ENCODE data around the gene RPTN.

Gene RPTN

DNA sequence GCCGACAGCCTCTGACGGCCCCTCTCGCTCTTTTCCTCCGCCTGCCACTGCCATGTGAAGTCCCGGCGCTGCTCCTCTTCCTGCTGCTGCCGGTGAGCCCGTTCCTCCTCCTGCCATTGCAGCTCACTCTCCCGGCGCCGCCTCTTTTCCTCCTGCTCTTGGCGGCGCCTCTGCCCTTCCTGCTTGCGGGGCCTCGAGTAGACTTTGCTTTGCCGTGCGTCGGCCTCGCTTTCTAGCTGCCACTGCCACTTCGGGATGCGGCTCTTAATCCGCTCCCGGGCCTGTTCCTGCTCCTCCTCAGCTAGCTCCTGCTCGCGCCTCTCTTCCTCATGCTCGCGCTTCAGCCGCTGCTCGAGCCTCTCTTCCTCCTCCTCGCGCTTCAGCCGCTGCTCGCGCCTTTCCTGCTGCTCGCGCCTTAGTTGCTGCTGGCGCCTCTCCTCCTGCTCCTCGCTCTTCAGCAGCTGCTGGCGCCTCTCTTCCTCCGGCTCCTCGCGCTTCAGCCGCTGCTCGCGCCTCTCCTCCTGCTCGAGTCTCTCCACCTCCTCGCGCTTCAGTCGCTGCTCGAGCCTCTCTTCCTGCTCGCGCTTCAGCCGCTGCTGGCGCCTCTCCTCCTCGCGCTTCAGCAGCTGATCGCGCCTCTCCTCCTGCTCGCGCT lies 48.0 kb downstream of the RPTN start:
- DNase-seq: no peak

DNA sequence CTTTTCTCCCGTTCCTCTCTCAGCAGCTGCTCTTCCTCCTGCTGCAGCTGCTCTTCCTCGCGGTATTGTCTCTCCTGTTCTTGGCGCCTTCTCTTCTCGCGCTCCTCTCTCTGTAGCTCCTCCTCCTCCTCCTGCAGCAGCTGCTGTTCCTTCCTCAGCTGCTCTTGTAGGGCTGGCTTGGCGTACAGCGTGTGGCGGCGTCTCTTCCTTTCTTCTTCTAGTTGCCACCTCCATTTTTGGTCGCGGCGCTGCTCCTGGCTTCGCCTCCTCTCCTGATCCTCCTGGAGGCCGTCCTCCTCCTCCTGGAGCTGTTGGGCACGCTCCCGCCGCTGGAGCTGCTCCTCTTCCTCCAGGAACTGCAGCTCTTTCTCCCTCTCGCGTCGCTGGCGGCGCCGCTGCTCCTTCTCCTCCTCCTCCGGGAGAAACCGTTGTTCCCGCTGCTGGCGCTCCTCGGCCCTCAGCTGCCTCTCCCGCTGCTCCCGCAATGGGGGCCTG lies 48.6 kb downstream of the RPTN start:
- DNase-seq: no peak

DNA sequence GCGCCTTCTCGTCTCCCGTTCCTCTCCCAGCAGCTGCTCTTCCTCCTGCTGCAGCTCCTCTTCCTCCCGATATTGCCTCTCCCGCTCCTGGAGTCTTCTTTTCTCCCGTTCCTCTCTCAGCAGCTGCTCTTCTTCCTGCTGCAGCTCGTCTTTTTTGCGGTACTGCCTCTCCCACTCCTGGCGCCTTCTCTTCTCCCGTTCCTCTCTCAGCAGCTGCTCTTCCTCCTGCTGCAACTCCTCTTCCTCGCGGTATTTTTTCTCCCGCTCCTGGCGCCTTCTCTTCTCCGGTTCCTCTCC lies 49.1 kb downstream of the RPTN start:
- no peak for DNase-seq

DNA sequence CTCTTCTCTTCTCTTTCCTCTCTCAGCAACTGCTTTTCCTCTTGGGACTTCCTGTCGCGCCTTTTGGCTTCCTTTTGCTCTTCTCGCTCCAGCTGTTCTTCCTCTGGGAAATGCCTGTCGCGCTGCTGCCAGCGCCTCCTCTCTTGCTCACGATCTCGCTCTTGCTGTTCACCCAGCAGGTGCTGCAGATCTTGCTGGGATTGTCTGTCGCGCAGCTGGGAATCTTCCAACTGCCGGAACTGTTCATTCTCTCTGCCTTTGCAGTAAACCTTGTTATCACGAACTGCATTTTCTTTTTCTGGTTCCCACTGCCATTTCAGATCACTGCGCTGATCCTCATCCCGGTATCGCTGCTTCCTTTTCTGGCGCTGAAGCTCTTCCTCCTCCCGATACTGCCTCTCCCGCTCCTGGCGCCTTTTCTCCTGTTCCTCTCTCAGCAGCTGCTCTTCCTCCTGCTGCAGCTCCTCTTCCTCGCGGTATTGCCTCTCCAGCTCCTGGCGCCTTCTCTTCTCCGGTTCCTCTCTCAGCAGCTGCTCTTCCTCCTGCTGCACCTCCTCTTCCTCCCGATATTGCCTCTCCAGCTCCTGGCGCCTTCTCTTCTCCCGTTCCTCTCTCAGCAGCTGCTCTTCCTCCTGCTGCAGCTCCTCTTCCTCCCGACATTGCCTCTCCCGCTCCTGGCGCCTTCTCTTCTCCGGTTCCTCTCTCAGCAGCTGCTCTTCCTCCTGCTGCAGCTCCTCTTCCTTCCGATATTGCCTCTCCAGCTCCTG lies 49.6 kb downstream of the RPTN start:
- no peak for DNase-seq

DNA sequence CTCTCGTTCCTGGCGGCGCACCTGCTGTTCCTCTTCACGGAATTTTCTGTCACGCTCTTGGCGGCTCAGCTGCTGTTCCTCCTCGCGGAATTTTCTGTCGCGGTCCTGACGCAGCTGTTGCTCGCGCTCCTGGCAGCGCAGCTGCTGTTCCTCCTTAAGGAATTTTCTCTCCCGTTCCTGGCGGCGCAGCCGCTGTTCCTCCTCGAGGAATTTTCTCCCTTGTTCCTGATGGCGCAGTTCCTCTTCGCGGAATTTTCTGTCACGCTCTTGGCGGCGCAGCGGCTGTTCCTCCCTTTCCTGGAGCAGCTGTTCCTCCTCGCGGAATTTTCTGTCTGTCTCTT lies 50.2 kb downstream of the RPTN start:
- DNase-seq: no peak

DNA sequence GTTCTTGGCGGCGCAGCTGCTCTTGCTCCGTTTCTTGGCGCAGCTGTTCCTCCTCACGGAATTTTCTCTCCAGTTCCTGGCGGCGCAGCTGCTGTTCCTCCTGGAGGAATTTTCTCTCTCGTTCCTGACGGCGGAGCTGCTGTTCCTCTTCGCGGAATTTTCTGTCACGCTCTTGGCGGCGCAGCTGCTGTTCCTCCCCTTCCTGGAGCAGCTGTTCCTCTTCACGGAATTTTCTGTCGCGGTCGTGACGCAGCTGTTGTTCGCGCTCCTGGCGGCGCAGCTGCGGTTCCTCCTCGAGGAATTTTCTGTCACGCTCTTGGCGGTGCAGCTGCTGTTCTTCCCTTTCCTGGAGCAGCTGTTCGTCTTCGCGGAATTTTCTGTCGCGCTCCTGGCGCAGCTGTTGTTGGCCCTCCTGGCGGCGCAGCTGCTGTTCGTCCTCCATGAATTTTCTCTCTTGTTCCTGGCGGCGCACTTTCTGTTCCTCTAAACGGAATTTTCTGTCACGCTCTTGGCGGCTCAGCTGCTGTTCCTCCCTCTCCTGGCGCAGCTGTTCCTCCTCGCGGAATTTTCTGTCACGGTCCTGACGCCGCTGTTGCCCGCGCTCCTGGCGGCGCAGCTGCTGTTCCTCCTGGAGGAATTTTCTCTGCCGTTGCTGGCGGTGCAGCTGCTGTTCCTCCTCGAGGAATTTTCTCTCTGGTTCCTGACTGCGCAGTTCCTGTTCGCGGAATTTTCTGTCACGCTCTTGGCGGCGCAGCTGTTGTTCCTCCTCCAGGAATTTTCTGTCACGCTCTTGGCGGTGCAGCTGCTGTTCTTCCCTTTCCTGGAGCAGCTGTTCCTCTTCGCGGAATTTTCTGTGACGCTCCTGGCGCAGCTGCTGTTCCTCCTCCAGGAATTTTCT lies 50.8 kb downstream of the RPTN start:
- no peak for DNase-seq

DNA sequence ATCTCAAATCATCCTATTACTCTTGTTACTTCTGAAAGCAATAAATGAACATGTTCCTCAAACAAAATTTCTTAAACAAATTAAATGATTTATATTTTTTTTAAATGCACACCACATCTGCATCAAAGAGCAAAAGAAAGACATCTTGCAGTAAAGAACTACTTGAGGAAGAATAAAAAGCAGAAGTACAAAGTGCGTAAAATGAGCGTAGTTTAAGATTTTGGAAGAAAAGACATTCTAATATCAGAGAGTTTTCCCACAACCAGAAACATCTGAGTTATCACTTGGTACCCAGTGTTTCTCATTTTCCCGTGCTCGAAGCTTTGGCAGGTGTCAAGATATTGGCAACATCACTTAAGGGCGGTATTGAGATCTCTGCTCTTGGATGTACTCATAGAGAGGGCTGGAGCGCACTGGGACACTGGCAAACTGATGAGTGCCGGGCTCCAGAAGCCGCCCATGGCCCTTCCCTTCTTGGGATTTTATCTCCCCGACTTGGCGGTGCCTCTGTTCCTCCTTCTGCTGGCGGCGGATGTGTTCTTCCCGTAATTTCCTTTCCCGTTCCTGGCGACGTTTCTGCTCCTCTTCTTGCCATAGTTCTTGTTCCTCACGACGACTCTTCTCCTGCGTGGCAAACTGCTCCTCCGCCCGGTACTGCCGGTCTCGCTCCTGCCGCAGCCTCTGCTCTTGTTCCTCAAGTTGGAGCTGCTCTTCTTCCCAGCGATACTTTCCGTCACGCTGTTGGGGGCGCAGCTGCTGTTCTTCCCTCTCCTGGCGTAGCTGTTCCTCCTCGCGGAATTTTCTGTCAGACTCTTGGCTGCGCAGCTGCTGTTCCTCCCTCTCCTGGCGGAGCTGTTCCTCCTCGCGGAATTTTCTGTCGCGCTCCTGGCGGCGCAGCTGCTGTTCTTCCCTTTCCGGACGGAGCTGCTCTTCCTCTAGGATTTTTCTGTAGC lies 51.7 kb downstream of the RPTN start:
- DNase-seq: no peak

DNA sequence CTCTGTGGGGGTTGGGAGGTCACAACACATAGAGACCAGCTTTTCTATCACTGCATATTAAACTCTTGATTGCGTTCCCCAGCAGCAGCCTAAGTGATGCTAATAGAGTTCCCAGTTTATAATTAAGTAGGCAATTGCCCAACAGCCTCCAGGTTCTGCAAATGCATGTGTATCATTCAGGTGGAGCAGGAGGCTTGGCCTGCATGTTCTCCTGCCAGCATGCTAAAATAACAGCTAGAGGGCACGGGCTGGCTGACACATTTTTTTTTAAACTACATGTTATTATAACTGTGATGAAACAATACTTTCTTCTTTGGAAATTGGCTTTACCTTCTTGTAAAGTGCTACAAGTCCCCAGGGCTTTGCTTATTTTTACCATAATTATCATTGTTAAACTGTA lies 54.2 kb downstream of the RPTN start:
- DNase-seq: no peak
